Tibial nerve (tissue), 4 donors: ENCODE measurements around the gene M1AP.

Experiments used
- EP300 ChIP-seq, 2 donors: sonication (generic); formaldehyde crosslinking; IDR thresholded peaks; one replicate each; pipeline ENCODE4 v1.6.1; 2017; ENCODE audit warnings: antibody characterized with exemption in 2 of 2, mild to moderate bottlenecking in 1 of 2
- POLR2A ChIP-seq, 2 donors: fragments of 450-650 bp; IDR thresholded peaks; one replicate each; pipeline ENCODE4 v1.6.1; 2017; ENCODE audit warnings: antibody characterized with exemption in 2 of 2, mild to moderate bottlenecking in 2 of 2, moderate library complexity in 2 of 2
- TF ChIP-seq, protein P1 (sequence below), 5 experiments: fragments of 200-600 bp in 3 of 5; fragments of 450-650 bp in 2 of 5; sonication (generic) in 3 of 5; IDR thresholded peaks; one replicate each; pipeline ENCODE4 v1.5.1; 2016 to 2019; ENCODE audit warnings: antibody characterized with exemption in 5 of 5, mild to moderate bottlenecking in 3 of 5, moderate library complexity in 2 of 5

- TF ChIP-seq, protein P1, sequence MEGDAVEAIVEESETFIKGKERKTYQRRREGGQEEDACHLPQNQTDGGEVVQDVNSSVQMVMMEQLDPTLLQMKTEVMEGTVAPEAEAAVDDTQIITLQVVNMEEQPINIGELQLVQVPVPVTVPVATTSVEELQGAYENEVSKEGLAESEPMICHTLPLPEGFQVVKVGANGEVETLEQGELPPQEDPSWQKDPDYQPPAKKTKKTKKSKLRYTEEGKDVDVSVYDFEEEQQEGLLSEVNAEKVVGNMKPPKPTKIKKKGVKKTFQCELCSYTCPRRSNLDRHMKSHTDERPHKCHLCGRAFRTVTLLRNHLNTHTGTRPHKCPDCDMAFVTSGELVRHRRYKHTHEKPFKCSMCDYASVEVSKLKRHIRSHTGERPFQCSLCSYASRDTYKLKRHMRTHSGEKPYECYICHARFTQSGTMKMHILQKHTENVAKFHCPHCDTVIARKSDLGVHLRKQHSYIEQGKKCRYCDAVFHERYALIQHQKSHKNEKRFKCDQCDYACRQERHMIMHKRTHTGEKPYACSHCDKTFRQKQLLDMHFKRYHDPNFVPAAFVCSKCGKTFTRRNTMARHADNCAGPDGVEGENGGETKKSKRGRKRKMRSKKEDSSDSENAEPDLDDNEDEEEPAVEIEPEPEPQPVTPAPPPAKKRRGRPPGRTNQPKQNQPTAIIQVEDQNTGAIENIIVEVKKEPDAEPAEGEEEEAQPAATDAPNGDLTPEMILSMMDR (IDR thresholded peaks at IDR 0.05), result no peak
- TF ChIP-seq POLR2A (IDR thresholded peaks at IDR 0.05), result no peak
- TF ChIP-seq EP300 (IDR thresholded peaks at IDR 0.05), result no peak
Observed at GRCh38 chr2:74632209-74632938, 15.8 kb downstream of the M1AP start.
